Loucy (cell line): ENCODE measurements around the gene HHATL.

Source experiments
- H2AFZ ChIP-seq: fragments of 200-600 bp; sonication (generic); 2 replicates; pipeline ENCODE4 v1.6.0; 2016; ENCODE audit warnings: antibody characterized with exemption, mild to moderate bottlenecking, low read length, moderate library complexity
- H3F3A ChIP-seq: fragments of 200-600 bp; 2 replicates; pipeline ENCODE4 v1.6.0; 2016; ENCODE audit warnings: antibody characterized with exemption, low read depth, mild to moderate bottlenecking
- H3K27me3 ChIP-seq: fragments of 200-600 bp; sonication (generic); 2 replicates; pipeline ENCODE4 v1.6.1; 2014; ENCODE audit warnings: low read length, mild to moderate bottlenecking; ENCODE audit not compliant: insufficient read depth, poor library complexity, severe bottlenecking
- H3K36me3 ChIP-seq: fragments of 200-600 bp; sonication (generic); 2 replicates; pipeline ENCODE4 v1.6.1; 2016; ENCODE audit warnings: low read length; ENCODE audit not compliant: insufficient read depth
- H3K4me1 ChIP-seq: fragments of 200-600 bp; sonication (generic); 2 replicates; pipeline ENCODE4 v1.5.1; 2014; ENCODE audit warnings: low read length, mild to moderate bottlenecking; ENCODE audit not compliant: insufficient read depth, poor library complexity, severe bottlenecking
- H3K4me2 ChIP-seq: fragments of 200-600 bp; sonication (generic); 2 replicates; pipeline ENCODE4 v1.6.0; 2014; ENCODE audit warnings: antibody characterized with exemption, low read length, low read depth, mild to moderate bottlenecking; ENCODE audit not compliant: poor library complexity, severe bottlenecking
- H3K4me3 ChIP-seq: fragments of 200-600 bp; sonication (generic); 2 replicates; pipeline ENCODE4 v1.5.1; 2014; ENCODE audit warnings: low read length, mild to moderate bottlenecking, mixed read lengths; ENCODE audit not compliant: poor library complexity, severe bottlenecking
- H3K79me2 ChIP-seq: fragments of 200-600 bp; sonication (generic); 2 replicates; pipeline ENCODE4 v1.6.1; 2014; ENCODE audit warnings: low read length; ENCODE audit not compliant: insufficient read depth
- H3K9ac ChIP-seq: fragments of 200-600 bp; sonication (generic); 2 replicates; pipeline ENCODE4 v1.6.0; 2014; ENCODE audit warnings: mild to moderate bottlenecking, low read depth, low read length, moderate library complexity; ENCODE audit not compliant: poor library complexity, severe bottlenecking
- H3K9me2 ChIP-seq: fragments of 200-600 bp; sonication (generic); replicated peaks from 2 replicates; pipeline ENCODE4 v1.6.1; 2016; ENCODE audit warnings: low read depth, low read length, mixed read lengths
- H3K9me3 ChIP-seq: fragments of 200-600 bp; sonication (generic); 2 replicates; pipeline ENCODE4 v1.6.1; 2014; ENCODE audit warnings: mild to moderate bottlenecking, antibody characterized with exemption, low read length, low read depth; ENCODE audit not compliant: insufficient read depth
- H4K20me1 ChIP-seq: fragments of 200-600 bp; sonication (generic); 2 replicates; pipeline ENCODE4 v1.6.0; 2014; ENCODE audit warnings: antibody characterized with exemption, low read length, mild to moderate bottlenecking; ENCODE audit not compliant: insufficient read depth, poor library complexity, severe bottlenecking
- CTCF ChIP-seq: fragments of 200-600 bp; sonication (generic); conservative IDR thresholded peaks from 2 replicates; pipeline ENCODE4 v1.5.1; 2014; ENCODE audit warnings: mild to moderate bottlenecking, antibody characterized with exemption, low read length
- EZH2phosphoT487 ChIP-seq: fragments of 200-600 bp; IDR thresholded peaks from 2 replicates; pipeline ENCODE4 v1.6.1; 2018; ENCODE audit warnings: antibody characterized with exemption, mild to moderate bottlenecking, moderate library complexity, borderline replicate concordance

HHATL gene

GRCh38 chr3:42693530-42693930, 9.1 kb downstream of the HHATL start:
- Histone ChIP-seq H3K4me3 (no peak overlapping the region), H3K9me3 (no peaks in the 10 kb centered on the region), H3K9ac (no peak overlapping the region), H3K27me3 (no peaks in the 10 kb centered on the region), H3K4me2 (no peak overlapping the region), H3K36me3 (no peaks in the 10 kb centered on the region), H3K9me2 (no peaks in the 10 kb centered on the region), H3K79me2 (no peaks in the 10 kb centered on the region), H3F3A (no peaks in the 10 kb centered on the region), H2AFZ (no peak overlapping the region), H3K4me1 (no peaks in the 10 kb centered on the region), H4K20me1 (no peaks in the 10 kb centered on the region)
- TF ChIP-seq CTCF = no peak
- no peak for TF ChIP-seq EZH2phosphoT487

- Histone ChIP-seq H2AFZ (no peak overlapping the region), H3K9me2 (no peaks in the 10 kb centered on the region), H4K20me1 (no peaks in the 10 kb centered on the region), H3K27me3 (no peaks in the 10 kb centered on the region), H3K9ac (no peak overlapping the region), H3K79me2 (no peaks in the 10 kb centered on the region), H3F3A (no peaks in the 10 kb centered on the region), H3K36me3 (no peaks in the 10 kb centered on the region), H3K4me2 (no peak overlapping the region), H3K4me3 (no peak overlapping the region), H3K4me1 (no peaks in the 10 kb centered on the region), H3K9me3 (no peaks in the 10 kb centered on the region)
- TF ChIP-seq CTCF (no peak), EZH2phosphoT487 (no peak)
Measured at GRCh38 chr3:42692667-42693529, 9.7 kb downstream of the HHATL start.

GRCh38 chr3:42691816-42692666, 10.6 kb downstream of the HHATL start:
- Histone ChIP-seq H4K20me1 (no peaks in the 10 kb centered on the region), H3K4me3 (no peak overlapping the region), H3K27me3 (no peaks in the 10 kb centered on the region), H3K4me2 (no peak overlapping the region), H2AFZ (no peak overlapping the region), H3K9me2 (no peaks in the 10 kb centered on the region), H3K9me3 (no peaks in the 10 kb centered on the region), H3K79me2 (no peaks in the 10 kb centered on the region), H3K36me3 (no peaks in the 10 kb centered on the region), H3K9ac (no peak overlapping the region), H3F3A (no peaks in the 10 kb centered on the region), H3K4me1 (no peaks in the 10 kb centered on the region)
- no peak for TF ChIP-seq EZH2phosphoT487
- no peak for TF ChIP-seq CTCF
